ENCODE results near the gene CDKL1. TPM values are rescaled to one million over a fixed set of nuclear protein-coding genes. Genes with fewer than 3 reads are reported as not detected.
"Not testable (repeated sequence)": the region's sequence is repeated elsewhere in the genome, so short reads cannot be mapped to it uniquely, and the experiment has no call there.

CDKL1 gene
- polyA plus RNA-seq, 2 of the 4 experiments (the other 2 are of a cell fraction) = 10.2 to 11.0 TPM

DNA sequence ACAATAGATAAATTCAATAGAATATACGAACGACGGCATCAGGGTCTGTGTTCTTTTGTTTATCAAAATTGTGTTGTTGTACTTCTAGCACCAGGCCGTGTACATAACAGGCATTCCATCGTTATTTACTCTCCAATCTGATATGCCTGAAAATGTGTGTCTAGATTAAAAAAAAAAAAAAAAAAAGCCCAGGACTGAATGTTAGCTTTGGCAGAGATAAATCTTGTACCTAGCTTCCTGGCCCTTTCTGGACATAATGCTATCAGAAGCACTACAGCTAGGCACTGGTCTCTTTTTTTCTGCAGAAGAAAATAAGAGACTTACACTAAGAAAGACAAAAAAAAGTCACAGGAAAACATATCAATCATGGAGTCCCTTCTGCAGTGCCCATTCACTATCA is 37.0 kb downstream of the CDKL1 start:
- no peak for ATAC-seq
- Histone ChIP-seq H3K4me1 (peaks cover 8% of the 10 kb centered on the region), H3K4me2 (no peak overlapping the region), H3K9me3 (no peaks in the 10 kb centered on the region), H3K4me3 (no peak overlapping the region), H3K27ac (no peak overlapping the region)
- FAIRE-seq = no peak
- ChIA-PET CTCF (interaction anchor here (0.6 to 0.9 kb wide), 3 partner anchors 10 to 39 kb away, joined by 3 read pairs; no protein-coding TSS in a partner anchor), POLR2A (interaction anchor here (0.6 kb wide), 1 partner anchor 39 kb away, joined by 7 read pairs; no protein-coding TSS in a partner anchor)
- DNase-seq (ENCODE audit: low read depth in 1 of 2, low spot score in 1 of 2) = no peak
- WGBS (ENCODE audit: missing lambda C conversion rate) = 87% methylated on average over 5 of the region's 5 CpGs
- TF ChIP-seq ZC3H11A (IDR thresholded peaks at IDR 0.05) = no peak
- TF ChIP-seq RFX5 (IDR thresholded peaks at IDR 0.05) = no peak

DNA sequence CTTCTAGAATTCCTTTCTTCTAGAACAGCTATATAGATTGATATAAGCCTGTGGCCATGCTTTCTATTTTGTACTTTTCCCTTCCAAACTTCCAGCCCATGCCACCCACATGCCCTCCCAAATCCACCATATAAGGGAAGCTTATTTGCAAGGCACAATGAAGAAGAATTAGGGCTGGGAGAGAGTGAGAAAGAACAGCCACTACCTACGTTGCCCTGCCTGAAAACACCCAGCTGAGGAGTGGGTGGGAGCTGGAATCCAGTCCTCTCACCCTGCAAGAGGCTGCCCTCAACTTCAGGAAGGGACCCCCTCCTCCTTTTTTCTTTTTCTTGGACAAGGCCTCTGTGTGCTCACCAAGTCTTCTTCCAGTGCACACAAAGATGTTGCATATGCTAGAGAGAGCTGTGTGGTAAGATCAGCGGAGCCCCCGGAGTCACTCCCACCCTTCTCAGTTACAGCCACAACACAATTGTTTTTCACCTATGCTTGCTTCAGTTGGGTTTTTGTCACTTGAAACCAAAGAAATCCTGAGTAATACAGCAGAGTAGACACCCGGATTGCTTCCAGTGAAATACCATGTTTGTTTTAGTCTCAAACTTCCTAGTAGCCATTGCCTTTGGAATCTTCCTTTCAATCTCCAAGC is 38.8 kb downstream of the CDKL1 start:
- 83% methylated on average over 4 of the region's 4 CpGs for WGBS (ENCODE audit: missing lambda C conversion rate)
- Histone ChIP-seq H3K4me2 (no peak overlapping the region), H3K9me3 (no peaks in the 10 kb centered on the region), H3K4me3 (no peak overlapping the region), H3K27ac (no peak overlapping the region), H3K4me1 (no peaks in the 10 kb centered on the region)
- POLR2A ChIA-PET = no interaction called here
- ATAC-seq (no peak), DNase-seq (ENCODE audit: low read depth in 1 of 2, low spot score in 1 of 2) (no peak), FAIRE-seq (no peak)
- no peak for TF ChIP-seq CBX2 (IDR thresholded peaks at IDR 0.05; ENCODE audit: borderline replicate concordance, low read depth)
- TF ChIP-seq HOXB13 (CRISPR knock-in tag; IDR thresholded peaks at IDR 0.05; ENCODE audit: low read depth) = no peak
- CTCF ChIA-PET = interaction anchor here (0.6 to 0.7 kb wide), 2 partner anchors 21 to 504 kb away, joined by 3 read pairs; no protein-coding TSS in a partner anchor

DNA sequence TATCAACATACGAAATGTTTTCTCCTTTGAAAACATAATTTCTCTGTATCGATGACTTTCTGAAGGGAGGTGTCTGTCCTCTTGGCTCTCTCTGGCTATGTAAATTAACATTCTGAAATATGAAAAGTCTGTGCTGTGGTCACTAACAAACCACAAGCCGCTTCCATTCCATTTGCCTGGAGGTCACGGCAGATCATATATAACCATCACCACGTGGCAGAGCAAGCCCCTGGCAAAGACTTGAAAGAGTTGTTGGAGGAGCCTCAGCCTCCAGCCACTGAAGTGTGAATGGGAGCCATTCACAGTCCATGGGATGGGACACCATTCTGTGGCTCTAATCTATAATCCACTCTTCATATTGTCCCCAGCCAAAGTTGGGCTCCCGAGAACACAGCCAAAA is 39.6 kb downstream of the CDKL1 start:
- ATAC-seq (no peak), DNase-seq (ENCODE audit: low read depth in 1 of 2, low spot score in 1 of 2) (no peak), FAIRE-seq (no peak)
- Histone ChIP-seq H3K4me1 (no peaks in the 10 kb centered on the region), H3K4me2 (no peak overlapping the region), H3K9me3 (no peaks in the 10 kb centered on the region), H3K27ac (no peak overlapping the region), H3K4me3 (no peak overlapping the region)
- WGBS (ENCODE audit: missing lambda C conversion rate) = 80% methylated on average over 6 of the region's 6 CpGs
- ChIA-PET POLR2A (no interaction called here), CTCF (interaction anchor here (0.6 to 1.3 kb wide), 3 partner anchors 22 to 503 kb away, joined by 3 read pairs; no protein-coding TSS in a partner anchor)
- TF ChIP-seq EP300 (IDR thresholded peaks at IDR 0.05) (no peak), RNF2 (IDR thresholded peaks at IDR 0.05; ENCODE audit: borderline replicate concordance, low read depth) (no peak), ESRRA (IDR thresholded peaks at IDR 0.05; ENCODE audit: borderline replicate concordance, low read length) (no peak), SREBF2 (IDR thresholded peaks at IDR 0.05) (no peak), PHF8 (IDR thresholded peaks at IDR 0.05; ENCODE audit: borderline replicate concordance, low read depth) (no peak), RCOR1 (IDR thresholded peaks at IDR 0.05; ENCODE audit: low read depth, low read length) (no peak)
- TF ChIP-seq, protein P1, sequence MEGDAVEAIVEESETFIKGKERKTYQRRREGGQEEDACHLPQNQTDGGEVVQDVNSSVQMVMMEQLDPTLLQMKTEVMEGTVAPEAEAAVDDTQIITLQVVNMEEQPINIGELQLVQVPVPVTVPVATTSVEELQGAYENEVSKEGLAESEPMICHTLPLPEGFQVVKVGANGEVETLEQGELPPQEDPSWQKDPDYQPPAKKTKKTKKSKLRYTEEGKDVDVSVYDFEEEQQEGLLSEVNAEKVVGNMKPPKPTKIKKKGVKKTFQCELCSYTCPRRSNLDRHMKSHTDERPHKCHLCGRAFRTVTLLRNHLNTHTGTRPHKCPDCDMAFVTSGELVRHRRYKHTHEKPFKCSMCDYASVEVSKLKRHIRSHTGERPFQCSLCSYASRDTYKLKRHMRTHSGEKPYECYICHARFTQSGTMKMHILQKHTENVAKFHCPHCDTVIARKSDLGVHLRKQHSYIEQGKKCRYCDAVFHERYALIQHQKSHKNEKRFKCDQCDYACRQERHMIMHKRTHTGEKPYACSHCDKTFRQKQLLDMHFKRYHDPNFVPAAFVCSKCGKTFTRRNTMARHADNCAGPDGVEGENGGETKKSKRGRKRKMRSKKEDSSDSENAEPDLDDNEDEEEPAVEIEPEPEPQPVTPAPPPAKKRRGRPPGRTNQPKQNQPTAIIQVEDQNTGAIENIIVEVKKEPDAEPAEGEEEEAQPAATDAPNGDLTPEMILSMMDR (IDR thresholded peaks at IDR 0.05) = no peak

DNA sequence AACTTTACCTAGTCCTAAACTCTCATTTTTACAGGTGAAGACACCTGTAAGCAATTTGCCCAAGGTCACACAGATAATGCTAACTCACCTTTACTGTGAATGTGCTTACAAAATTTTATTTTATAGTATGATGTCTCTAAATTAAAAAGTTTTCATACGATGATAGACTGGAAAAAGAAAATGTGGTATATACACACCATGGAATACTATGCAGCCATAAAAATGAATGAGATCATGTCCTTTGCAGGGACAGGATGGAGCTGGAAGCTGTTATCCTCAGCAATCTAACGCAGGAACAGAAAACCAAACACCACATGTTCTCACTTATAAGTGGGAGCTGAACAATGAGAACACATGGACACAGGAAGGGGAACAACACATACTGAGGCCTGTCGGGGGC is 40.4 kb downstream of the CDKL1 start:
- H3K4me2 ChIP-seq; H3K9me3 ChIP-seq; ATAC-seq; H3K4me3 ChIP-seq; H3K27ac ChIP-seq; H3K4me1 ChIP-seq; POLR2A ChIA-PET; FAIRE-seq; DNase-seq (ENCODE audit: low read depth in 1 of 2, low spot score in 1 of 2): not testable (repeated sequence)
- WGBS (ENCODE audit: missing lambda C conversion rate) = 84% methylated on average over 3 of the region's 3 CpGs
- CTCF ChIA-PET = interaction anchor here (1.3 to 1.5 kb wide), 2 partner anchors 11 to 34 kb away, joined by 3 to 4 read pairs; no protein-coding TSS in a partner anchor

DNA sequence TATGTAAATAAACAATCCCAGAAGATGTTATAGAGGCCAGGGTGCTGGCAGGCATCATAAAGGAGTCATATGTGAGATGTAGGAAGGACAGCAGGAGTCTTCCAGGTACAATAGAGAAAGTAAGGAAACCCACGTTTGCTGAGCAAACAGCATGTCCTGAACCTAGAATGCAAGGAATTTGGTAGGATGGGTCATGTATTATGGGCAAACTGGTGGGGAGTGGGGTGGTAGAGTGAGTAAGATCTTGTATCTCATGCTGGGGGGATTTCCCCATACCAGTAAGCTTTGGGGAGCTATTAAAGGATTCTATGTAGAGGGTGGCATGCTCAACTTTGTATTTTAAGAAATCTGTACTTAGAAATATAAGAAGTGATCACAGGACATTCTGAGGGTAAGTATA is 41.0 kb downstream of the CDKL1 start:
- FAIRE-seq = no peak
- ATAC-seq = no peak
- 54% methylated on average over 1 of the region's 1 CpG for WGBS (ENCODE audit: missing lambda C conversion rate)
- no peaks in the 10 kb centered on the region for H3K4me1 ChIP-seq
- no peak for TF ChIP-seq HOXA7 (CRISPR knock-in tag; IDR thresholded peaks at IDR 0.05)
- TF ChIP-seq, protein P2, sequence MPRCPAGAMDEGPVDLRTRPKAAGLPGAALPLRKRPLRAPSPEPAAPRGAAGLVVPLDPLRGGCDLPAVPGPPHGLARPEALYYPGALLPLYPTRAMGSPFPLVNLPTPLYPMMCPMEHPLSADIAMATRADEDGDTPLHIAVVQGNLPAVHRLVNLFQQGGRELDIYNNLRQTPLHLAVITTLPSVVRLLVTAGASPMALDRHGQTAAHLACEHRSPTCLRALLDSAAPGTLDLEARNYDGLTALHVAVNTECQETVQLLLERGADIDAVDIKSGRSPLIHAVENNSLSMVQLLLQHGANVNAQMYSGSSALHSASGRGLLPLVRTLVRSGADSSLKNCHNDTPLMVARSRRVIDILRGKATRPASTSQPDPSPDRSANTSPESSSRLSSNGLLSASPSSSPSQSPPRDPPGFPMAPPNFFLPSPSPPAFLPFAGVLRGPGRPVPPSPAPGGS (IDR thresholded peaks at IDR 0.05) = no peak
- no peak overlapping the region for H3K4me2 ChIP-seq
- no peak for DNase-seq (ENCODE audit: low read depth in 1 of 2, low spot score in 1 of 2)
- no peak overlapping the region for H3K27ac ChIP-seq
- CTCF ChIA-PET = interaction anchor here (1.3 to 1.5 kb wide), 2 partner anchors 12 to 33 kb away, joined by 3 to 4 read pairs; no protein-coding TSS in a partner anchor
- H3K9me3 ChIP-seq = no peaks in the 10 kb centered on the region
- no peak overlapping the region for H3K4me3 ChIP-seq
- POLR2A ChIA-PET = no interaction called here
